Neural crest cell (in vitro differentiated cells): ENCODE results near the gene GALM. TPM values are rescaled to one million over a fixed set of nuclear protein-coding genes. Genes with fewer than 3 reads are reported as not detected.

ENCODE experiments used
- DNase-seq: peaks from one replicate; pipeline ENCODE4 v3.0.0; 2021; ENCODE audit warnings: low read depth, mixed read lengths, low spot score
- H3K27ac Mint-ChIP-seq: one replicate; pipeline ENCODE4 v1.8.0; 2021; ENCODE audit warnings: mild to moderate bottlenecking, mixed read lengths; ENCODE audit not compliant: unreplicated experiment
- H3K27me3 Mint-ChIP-seq: 2 replicates; pipeline ENCODE4 v1.8.0; 2021; ENCODE audit warnings: low read depth, mild to moderate bottlenecking, mixed read lengths
- H3K36me3 Mint-ChIP-seq: 2 replicates; pipeline ENCODE4 v1.8.0; 2021; ENCODE audit warnings: low read depth, mild to moderate bottlenecking, mixed read lengths
- H3K4me1 Mint-ChIP-seq: 2 replicates; pipeline ENCODE4 v1.8.0; 2021; ENCODE audit warnings: mixed read lengths
- H3K4me3 Mint-ChIP-seq: one replicate; pipeline ENCODE4 v1.8.0; 2021; ENCODE audit warnings: mild to moderate bottlenecking, mixed read lengths
- H3K9me3 Mint-ChIP-seq: 2 replicates; pipeline ENCODE4 v1.8.0; 2021; ENCODE audit warnings: mixed read lengths
- CTCF ChIP-seq: fragments of 200-600 bp; sonication (generic); conservative IDR thresholded peaks from 2 replicates; pipeline ENCODE4 v1.5.0; 2021; ENCODE audit warnings: antibody characterized with exemption, mild to moderate bottlenecking
- total RNA-seq: library from RNA; stranded (reverse); gene quantifications from 2 replicates; pipeline ENCODE4 v1.2.1, GENCODE V29; 2021

Gene GALM
- total RNA-seq, 1 donor from 2014 or later = 12.5 TPM

- H3K27ac Mint-ChIP-seq = no peak overlapping the region
- H3K4me3 Mint-ChIP-seq = peak overlapping the region; percentile 80
- no peaks in the 10 kb centered on the region for H3K9me3 Mint-ChIP-seq
- no peaks in the 10 kb centered on the region for H3K36me3 Mint-ChIP-seq
- no peak for TF ChIP-seq CTCF
- peaks cover 25% of the 10 kb centered on the region for H3K27me3 Mint-ChIP-seq
- no peak for DNase-seq
- peaks cover 12% of the 10 kb centered on the region for H3K4me1 Mint-ChIP-seq
These were observed 110.0 kb downstream of the GALM start for GRCh38 chr2:38775921-38776225.

- Mint-ChIP-seq H3K36me3 (no peaks in the 10 kb centered on the region), H3K4me1 (peaks cover 12% of the 10 kb centered on the region), H3K27ac (no peak overlapping the region), H3K9me3 (no peaks in the 10 kb centered on the region), H3K4me3 (peak overlapping the region; percentile 80), H3K27me3 (peaks cover 25% of the 10 kb centered on the region)
- DNase-seq = no peak
- no peak for TF ChIP-seq CTCF
These were observed 110.6 kb downstream of the GALM start for GRCh38 chr2:38776531-38776930.

- Mint-ChIP-seq H3K4me3 (peak overlapping the region; percentile 96), H3K27me3 (peaks cover 25% of the 10 kb centered on the region), H3K4me1 (peaks cover 12% of the 10 kb centered on the region), H3K27ac (peak overlapping the region; percentile 92), H3K9me3 (no peaks in the 10 kb centered on the region), H3K36me3 (peaks cover 2% of the 10 kb centered on the region)
- no peak for TF ChIP-seq CTCF
- DNase-seq = no peak
These were observed 112.8 kb downstream of the GALM start for GRCh38 chr2:38778687-38779082.

- peaks cover 13% of the 10 kb centered on the region for H3K4me1 Mint-ChIP-seq
- no peaks in the 10 kb centered on the region for H3K27me3 Mint-ChIP-seq
- H3K9me3 Mint-ChIP-seq = no peaks in the 10 kb centered on the region
- no peak for TF ChIP-seq CTCF
- H3K4me3 Mint-ChIP-seq = no peak overlapping the region
- H3K36me3 Mint-ChIP-seq = peaks cover 2% of the 10 kb centered on the region
- H3K27ac Mint-ChIP-seq = no peak overlapping the region
- DNase-seq = no peak
These were observed 117.7 kb downstream of the GALM start for GRCh38 chr2:38783586-38783985.

Other genes with a start within 250 kb of the GALM start
- gene HNRNPLL, start 63.2 kb upstream of the GALM start, total RNA-seq = 79.9 and 80.8 TPM in 2 replicates
- gene SRSF7, start 85.2 kb downstream of the GALM start, total RNA-seq = 347 and 356 TPM in 2 replicates
- 20.8 and 24.1 TPM in 2 replicates for gene GEMIN6, start 112.1 kb downstream of the GALM start, total RNA-seq
- 35.8 and 39.5 TPM in 2 replicates for gene DHX57, start 209.8 kb downstream of the GALM start, total RNA-seq
- gene MORN2, start 209.9 kb downstream of the GALM start, total RNA-seq = 18.4 and 18.8 TPM in 2 replicates
- 0.59 and 1.1 TPM in 2 replicates for gene ARHGEF33, start 223.8 kb downstream of the GALM start, total RNA-seq